Mesodermal cell (in vitro differentiated cells): ENCODE measurements around the gene SLC8A1.

Source experiments
- H3K27ac ChIP-seq: 2 replicates; pipeline ENCODE4 v1.7.0; 2013; ENCODE audit warnings: mild to moderate bottlenecking, low read depth, low read length, moderate library complexity; ENCODE audit not compliant: severe bottlenecking
- H3K36me3 ChIP-seq: 2 replicates; pipeline ENCODE4 v1.7.1; 2013; ENCODE audit warnings: mild to moderate bottlenecking, low read length, moderate library complexity; ENCODE audit not compliant: control insufficient read depth, insufficient read depth
- H3K4me1 ChIP-seq: one replicate; pipeline ENCODE4 v1.7.1; 2013; ENCODE audit warnings: mild to moderate bottlenecking, low read length; ENCODE audit not compliant: insufficient read depth, control insufficient read depth, poor library complexity, severe bottlenecking
- H3K4me3 ChIP-seq: 2 replicates; pipeline ENCODE4 v1.7.0; 2013; ENCODE audit warnings: low read length, control low read depth, mild to moderate bottlenecking; ENCODE audit not compliant: insufficient read depth, poor library complexity, severe bottlenecking; ENCODE audit errors: extremely low read depth
- H3K9me3 ChIP-seq: 2 replicates; pipeline ENCODE4 v1.7.1; 2013; ENCODE audit warnings: mild to moderate bottlenecking, low read length, moderate library complexity; ENCODE audit not compliant: control insufficient read depth
- WGBS, 2 experiments: methylation state at CpG; one replicate each; pipeline ENCODE4 v1.1.5; 2013; ENCODE audit warnings: missing lambda C conversion rate in 2 of 2; ENCODE audit not compliant: insufficient coverage in 2 of 2; 5-methylcytosine and 5-hydroxymethylcytosine counted together

SLC8A1 gene

DNA sequence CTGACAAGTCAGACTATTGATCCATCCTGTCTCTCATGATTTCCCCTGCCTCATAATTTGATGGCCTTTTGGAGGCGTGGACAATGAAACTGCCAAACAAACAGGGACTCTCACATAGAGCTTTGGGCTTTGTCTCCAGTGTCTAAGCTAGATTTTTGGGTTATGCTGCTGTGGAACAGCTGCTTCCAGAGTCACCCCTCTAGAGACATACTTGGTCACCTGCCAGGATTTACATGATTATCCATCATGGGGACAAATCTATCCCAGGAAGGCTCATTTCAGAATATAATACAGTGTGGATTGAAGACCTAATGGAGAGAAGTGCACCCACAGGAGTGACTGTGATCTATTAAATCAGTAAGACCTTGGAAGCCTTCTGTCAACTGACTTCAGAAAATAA, 159.6 kb downstream of the SLC8A1 start:
- Histone ChIP-seq H3K9me3 (no peaks in the 10 kb centered on the region), H3K4me1 (no peaks in the 10 kb centered on the region), H3K4me3 (no peak overlapping the region), H3K27ac (no peak overlapping the region), H3K36me3 (no peaks in the 10 kb centered on the region)
- WGBS, 2 experiments, result 67% methylated on average over 1 of the region's 1 CpG; no CpG with 5 or more reads in 1 of the 2 experiments

DNA sequence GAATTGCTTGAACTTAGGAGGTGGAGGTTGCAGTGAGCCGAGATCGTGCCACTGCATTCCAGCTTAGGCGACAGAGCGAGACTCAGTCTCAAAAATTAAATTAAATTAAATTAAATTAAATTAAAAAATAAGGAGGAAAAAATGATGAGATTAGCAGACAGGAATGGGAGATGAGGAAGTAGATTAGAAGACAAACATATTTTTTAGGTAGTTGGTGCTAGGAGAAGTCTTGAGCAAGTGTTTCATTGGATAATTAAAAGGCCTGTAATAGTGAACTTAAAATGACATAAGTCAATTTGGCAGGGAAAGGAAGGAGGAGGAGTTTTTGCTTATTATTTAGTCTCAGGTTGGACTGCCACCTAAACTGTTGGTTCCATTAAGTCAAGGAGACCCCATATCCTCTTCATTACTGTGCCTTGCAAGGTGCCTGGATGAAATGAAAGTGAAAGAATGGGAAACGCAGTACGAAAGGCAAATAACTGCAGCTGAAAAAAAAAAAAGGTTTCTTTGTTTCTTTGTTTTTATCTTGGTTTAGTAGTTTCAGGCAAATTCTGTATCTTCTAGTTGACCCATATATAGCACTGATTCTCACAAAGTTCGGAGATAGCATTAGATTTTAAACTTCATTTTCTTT, 162.0 kb downstream of the SLC8A1 start:
- H3K4me1 ChIP-seq, result no peaks in the 10 kb centered on the region
- no peaks in the 10 kb centered on the region for H3K9me3 ChIP-seq
- no peak overlapping the region for H3K27ac ChIP-seq
- no peak overlapping the region for H3K4me3 ChIP-seq
- WGBS, 2 experiments, result 88 to 100% methylated on average over 1 to 2 of the region's 7 CpGs
- no peaks in the 10 kb centered on the region for H3K36me3 ChIP-seq

DNA sequence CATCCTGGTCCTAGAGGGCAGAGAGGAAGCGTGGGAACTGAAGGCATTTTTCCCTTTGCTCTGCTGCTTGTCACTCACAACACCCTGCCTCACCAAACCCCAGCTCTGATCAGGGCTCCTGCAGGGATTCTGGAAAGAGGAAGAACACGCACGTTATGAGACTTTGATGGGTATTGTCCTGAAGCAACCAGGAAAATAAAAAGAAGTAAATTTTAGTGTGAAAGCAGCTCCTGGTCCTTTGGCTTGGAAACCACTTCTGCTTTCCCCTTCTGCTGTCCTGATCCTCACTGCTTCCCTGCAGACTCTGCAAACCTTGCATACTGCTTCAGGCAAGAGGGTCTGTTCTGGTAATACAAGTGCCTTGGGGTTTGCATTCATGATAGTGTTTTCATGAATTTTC, 164.1 kb downstream of the SLC8A1 start:
- Histone ChIP-seq H3K36me3 (no peaks in the 10 kb centered on the region), H3K27ac (no peak overlapping the region), H3K9me3 (no peaks in the 10 kb centered on the region), H3K4me1 (no peaks in the 10 kb centered on the region), H3K4me3 (no peak overlapping the region)
- 60 to 75% methylated on average over 1 to 2 of the region's 3 CpGs for WGBS, 2 experiments

DNA sequence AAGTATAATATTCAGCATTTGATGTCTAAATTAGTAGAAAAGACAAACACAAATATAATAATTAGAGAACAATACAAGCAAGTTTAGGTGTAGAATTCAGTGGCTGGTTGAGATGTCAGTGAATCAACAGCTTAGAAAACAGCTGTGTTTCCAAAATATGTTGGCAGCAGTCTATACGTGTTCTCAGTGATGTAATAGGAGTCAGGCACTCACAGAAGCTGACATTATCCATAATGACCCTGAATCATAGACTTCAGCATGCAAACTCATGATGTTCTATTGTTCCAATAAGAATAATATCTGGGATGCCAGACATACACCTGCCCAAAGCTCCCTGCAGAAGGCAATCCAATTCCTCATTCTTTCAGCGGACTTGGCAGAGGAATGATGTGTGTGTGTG, 164.7 kb downstream of the SLC8A1 start:
- Histone ChIP-seq H3K4me1 (no peaks in the 10 kb centered on the region), H3K9me3 (no peaks in the 10 kb centered on the region), H3K27ac (no peak overlapping the region), H3K36me3 (no peaks in the 10 kb centered on the region), H3K4me3 (no peak overlapping the region)
- 100% methylated on average over 1 of the region's 2 CpGs; no CpG with 5 or more reads in 1 of the 2 experiments for WGBS, 2 experiments

DNA sequence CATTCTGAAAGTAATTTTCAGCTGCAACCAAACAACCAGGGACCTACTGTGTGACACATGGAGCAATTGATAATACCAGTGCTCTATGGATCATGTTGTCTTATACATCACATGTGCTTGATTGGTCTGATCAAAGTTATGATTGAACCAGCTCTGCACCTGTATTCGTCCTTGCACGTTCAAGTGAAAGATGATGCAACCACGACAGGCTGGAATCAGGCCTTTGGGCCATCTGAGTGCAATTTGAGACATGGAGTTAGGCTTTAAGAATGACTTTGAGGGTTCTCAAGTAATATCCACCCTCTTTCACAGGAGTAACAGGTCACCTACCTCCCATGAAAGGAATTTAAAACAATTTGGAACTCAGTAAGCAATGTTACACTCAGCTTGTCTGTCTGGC, 165.2 kb downstream of the SLC8A1 start:
- Histone ChIP-seq H3K4me3 (no peak overlapping the region), H3K4me1 (peaks cover 2% of the 10 kb centered on the region), H3K36me3 (no peaks in the 10 kb centered on the region), H3K9me3 (no peaks in the 10 kb centered on the region), H3K27ac (no peak overlapping the region)
- WGBS, 2 experiments, result 94 to 100% methylated on average over 2 to 3 of the region's 3 CpGs

DNA sequence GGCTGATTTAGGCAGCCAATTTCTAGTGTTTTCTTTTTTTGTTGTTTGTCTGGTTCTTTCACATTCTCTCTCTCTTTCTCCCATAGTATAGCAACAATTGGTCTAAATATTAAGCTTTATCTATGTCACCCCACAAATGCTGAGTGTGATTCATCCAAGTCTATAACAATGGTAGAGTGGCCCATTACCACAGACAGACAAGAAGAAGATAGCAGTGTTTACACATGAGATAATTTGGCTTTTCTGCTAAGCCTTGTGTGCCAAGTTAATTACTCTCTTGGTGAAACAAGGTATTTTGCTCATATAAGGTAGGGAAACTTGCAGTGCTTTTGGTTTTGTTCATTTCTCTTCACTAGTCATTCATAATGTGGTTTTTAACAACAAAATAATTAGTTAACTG, 166.5 kb downstream of the SLC8A1 start:
- Histone ChIP-seq H3K4me3 (no peak overlapping the region), H3K27ac (no peak overlapping the region), H3K9me3 (no peaks in the 10 kb centered on the region), H3K36me3 (no peaks in the 10 kb centered on the region), H3K4me1 (peaks cover 7% of the 10 kb centered on the region)

DNA sequence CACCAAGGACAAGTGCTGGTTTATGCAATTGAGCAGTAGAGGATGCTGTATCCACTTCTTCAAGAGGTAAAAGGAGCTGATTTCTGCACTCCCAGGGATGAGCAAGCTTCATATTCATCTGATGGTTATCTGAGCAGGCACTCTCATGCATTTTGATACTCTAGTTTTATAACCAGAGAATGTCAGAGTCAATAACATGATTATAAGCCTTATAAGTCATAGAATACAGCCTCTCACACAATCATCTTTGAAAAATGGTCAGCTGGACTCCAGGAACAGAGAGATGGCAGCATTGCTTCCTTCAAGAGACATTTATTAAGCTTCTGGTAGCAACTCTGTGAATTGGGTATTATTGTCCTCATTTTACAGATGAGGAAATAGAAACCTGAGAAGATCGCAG, 167.1 kb downstream of the SLC8A1 start:
- no peaks in the 10 kb centered on the region for H3K9me3 ChIP-seq
- 100% methylated on average over 1 of the region's 1 CpG; no CpG with 5 or more reads in 1 of the 2 experiments for WGBS, 2 experiments
- H3K27ac ChIP-seq, result no peak overlapping the region
- H3K4me3 ChIP-seq, result no peak overlapping the region
- H3K4me1 ChIP-seq, result peaks cover 7% of the 10 kb centered on the region
- no peaks in the 10 kb centered on the region for H3K36me3 ChIP-seq

DNA sequence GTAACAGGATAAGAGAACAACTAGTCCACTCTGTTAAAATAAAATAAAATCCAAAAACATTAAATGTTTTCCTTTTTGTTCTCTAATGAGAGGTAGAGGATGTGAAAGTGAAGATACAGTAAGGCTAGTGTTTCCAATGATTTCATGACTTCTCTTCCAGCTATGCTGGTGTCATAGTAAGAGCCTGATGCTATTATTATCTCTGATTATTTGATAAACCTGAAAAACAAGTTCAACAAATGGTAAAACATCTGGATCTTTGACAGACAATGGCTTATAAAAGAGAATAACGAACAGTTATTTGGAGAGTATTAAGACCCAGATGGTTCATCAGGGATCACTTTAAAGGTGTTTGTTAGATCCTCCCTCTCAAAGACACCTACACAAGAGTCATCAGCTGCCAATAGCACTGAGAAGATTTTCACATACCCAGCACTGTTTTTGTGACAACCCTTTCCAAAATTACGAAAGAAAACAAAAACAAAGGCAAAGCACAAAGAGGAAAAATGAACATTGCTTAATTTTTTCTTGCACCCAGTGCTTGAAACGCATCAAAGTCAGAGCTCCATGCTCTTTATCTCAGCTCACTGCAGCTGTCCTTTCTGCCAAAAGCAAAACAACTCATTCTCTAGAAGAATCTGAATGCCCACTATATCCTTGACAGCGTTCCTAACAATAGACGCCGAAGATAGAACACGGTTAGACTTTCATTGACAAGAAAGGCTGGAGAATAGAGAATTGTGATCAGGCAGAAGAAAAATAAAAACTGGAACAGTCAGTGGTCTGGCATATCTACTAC, 168.6 kb downstream of the SLC8A1 start:
- WGBS, 2 experiments, result 83 to 94% methylated on average over 2 to 3 of the region's 7 CpGs
- H3K36me3 ChIP-seq, result no peaks in the 10 kb centered on the region
- H3K4me3 ChIP-seq, result no peak overlapping the region
- H3K4me1 ChIP-seq, result peaks cover 7% of the 10 kb centered on the region
- no peaks in the 10 kb centered on the region for H3K9me3 ChIP-seq
- H3K27ac ChIP-seq, result no peak overlapping the region

DNA sequence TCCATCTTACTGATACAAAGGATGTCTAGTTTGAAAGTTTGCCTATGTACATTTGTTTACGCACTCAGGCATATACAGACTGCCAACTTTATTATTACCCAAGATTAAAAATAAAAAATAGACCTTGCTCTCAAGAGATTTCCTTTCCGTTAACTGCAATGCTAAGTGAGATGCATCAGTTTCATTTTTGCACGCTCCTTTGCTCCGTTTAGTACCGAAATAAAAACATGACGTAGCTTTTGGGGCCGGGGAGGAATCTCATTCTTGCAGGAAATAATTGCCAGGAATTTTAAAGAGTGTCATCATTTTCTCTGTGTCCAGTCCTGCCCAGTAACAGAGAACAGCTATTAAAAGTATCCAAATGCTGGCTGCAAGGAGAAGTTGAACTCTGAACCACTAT, 169.5 kb downstream of the SLC8A1 start:
- H3K4me1 ChIP-seq, result peaks cover 7% of the 10 kb centered on the region
- H3K9me3 ChIP-seq, result no peaks in the 10 kb centered on the region
- H3K27ac ChIP-seq, result no peak overlapping the region
- no peaks in the 10 kb centered on the region for H3K36me3 ChIP-seq
- WGBS, 2 experiments, result 86 to 97% methylated on average over 7 of the region's 7 CpGs
- no peak overlapping the region for H3K4me3 ChIP-seq

DNA sequence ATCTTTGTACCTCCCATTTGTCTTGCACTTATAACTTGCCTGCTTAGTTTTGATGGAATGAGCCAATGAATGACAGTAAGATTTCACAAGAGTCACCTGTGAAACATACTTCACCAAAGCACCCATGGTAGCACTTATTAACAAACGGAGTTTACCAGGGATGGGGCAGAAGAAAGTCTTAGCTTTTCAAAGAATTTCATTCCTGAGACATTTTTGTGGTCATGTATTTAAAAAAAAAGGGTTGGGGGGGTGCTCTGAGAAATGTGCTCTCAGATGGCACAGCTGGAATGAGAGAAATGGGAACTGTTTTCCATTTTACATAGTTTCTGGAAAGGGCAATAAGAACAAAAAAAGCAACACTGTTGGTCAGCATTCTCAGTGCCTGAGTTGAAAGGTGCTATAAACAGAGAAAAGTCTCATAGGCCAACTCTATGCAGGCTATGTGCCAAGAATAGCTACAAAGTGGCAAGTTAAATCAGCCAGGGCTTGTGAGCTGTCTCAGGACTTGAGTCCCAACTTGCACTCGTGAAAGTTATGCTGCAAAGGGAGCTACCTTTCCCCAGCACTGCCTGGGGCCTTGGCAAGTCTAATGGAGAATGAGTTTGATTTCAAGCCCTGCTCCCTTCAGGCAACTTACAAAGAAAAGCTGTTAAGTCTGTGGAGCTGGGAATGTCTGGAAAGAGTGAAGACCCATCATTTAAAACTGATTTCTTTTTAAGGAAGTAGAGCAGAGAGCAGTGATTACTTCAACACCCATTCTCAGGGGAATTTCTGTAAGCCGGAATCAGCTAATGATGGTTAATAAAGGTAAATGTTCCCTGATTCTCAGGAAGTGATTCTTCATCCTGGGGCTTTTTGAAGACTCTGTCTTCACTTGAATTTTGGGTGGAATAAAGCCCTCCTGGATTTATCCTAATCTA, 170.6 kb downstream of the SLC8A1 start:
- peaks cover 7% of the 10 kb centered on the region for H3K4me1 ChIP-seq
- 50 to 55% methylated on average over 1 of the region's 3 CpGs for WGBS, 2 experiments

More for the DNA sequence above, 170.6 kb downstream of the SLC8A1 start:
- no peak overlapping the region for H3K27ac ChIP-seq
- no peak overlapping the region for H3K4me3 ChIP-seq
- no peaks in the 10 kb centered on the region for H3K36me3 ChIP-seq
- no peaks in the 10 kb centered on the region for H3K9me3 ChIP-seq
